Hepatocyte (in vitro differentiated cells): Measurements from ENCODE around the gene EPGN.

ENCODE experiments used
- CTCF ChIP-seq: fragments of 200-600 bp; sonication (generic); IDR thresholded peaks from 2 replicates; pipeline ENCODE4 v1.5.1; 2016; ENCODE audit warnings: antibody characterized with exemption, mild to moderate bottlenecking; ENCODE audit not compliant: poor library complexity
- EZH2 ChIP-seq: fragments of 200-600 bp; sonication (generic); IDR thresholded peaks from 2 replicates; pipeline ENCODE4 v1.6.1; 2016; ENCODE audit warnings: antibody characterized with exemption, mild to moderate bottlenecking, borderline replicate concordance
- EZH2phosphoT487 ChIP-seq: fragments of 200-600 bp; sonication (generic); IDR thresholded peaks from one replicate; pipeline ENCODE4 v1.6.1; 2018; ENCODE audit warnings: antibody characterized with exemption, mild to moderate bottlenecking, low read depth, moderate library complexity; ENCODE audit not compliant: unreplicated experiment, severe bottlenecking

- TF ChIP-seq CTCF (no peak), EZH2 (no peak), EZH2phosphoT487 (no peak)
Observed at GRCh38 chr4:74287164-74287563, 21.1 kb upstream of the EPGN start.
